Measurements from ENCODE around the gene TTLL3. TPM values are rescaled to one million over a fixed set of nuclear protein-coding genes. Genes with fewer than 3 reads are reported as not detected.

Gene TTLL3
- total and polyA plus RNA-seq, 2 of the 8 experiments (the other 6 are each of a cell fraction or from before 2014, with no cell fraction given) = 5.9 to 8.9 TPM

- peak overlapping the region; percentile 90; the same call in 1 of the 2 replicates for H4K8ac ChIP-seq (ENCODE audit: extremely low read depth, insufficient read depth, low read length)
- H3K56ac ChIP-seq (replicated peaks; ENCODE audit: insufficient read length, low read depth, low read length) = peak overlapping the region; percentile 83
- CTCF ChIA-PET (ENCODE audit: partially characterized antibody) = interaction anchor here (1.2 to 1.6 kb wide), 4 partner anchors 10 to 43 kb away, joined by 4 to 6 read pairs (median 4); partner anchors contain the start of gene OGG1
- no peaks in the 10 kb centered on the region for H3K27me3 ChIP-seq (replicated peaks in 1 of 4; ENCODE audit: control insufficient read depth in 3 of 4, extremely low read depth in 1 of 4, insufficient read depth in 3 of 4, low read length in 3 of 4)
- H2BK15ac ChIP-seq (ENCODE audit: low read length) = no peak overlapping the region; the same call in 1 of the 2 replicates
- peak overlapping the region; percentile 12 for H4K91ac ChIP-seq (replicated peaks; ENCODE audit: insufficient read length, low read length)
- no peaks in the 10 kb centered on the region for H3K9me3 ChIP-seq (ENCODE audit: insufficient read depth in 2 of 2, low read depth in 1 of 2, low read length in 1 of 2)
- no peak for DNase-seq (ENCODE audit: low read depth in 1 of 2, low spot score in 2 of 2)
- no peak overlapping the region for H2BK5ac ChIP-seq (ENCODE audit: low read depth, low read length)
- WGBS, 2 experiments (ENCODE audit: extremely low coverage in 1 of 2, insufficient coverage in 1 of 2, insufficient read length in 1 of 2, insufficient replicate concordance in 2 of 2, low coverage in 1 of 2, low lambda C conversion rate in 2 of 2, missing lambda C conversion rate in 1 of 2) = 25% methylated on average over 12 of the region's 14 CpGs; no CpG with 5 or more reads in 1 of the 2 experiments
- H3K23me2 ChIP-seq (ENCODE audit: low read depth, low read length) = peaks cover 8% of the 10 kb centered on the region
- POLR2A ChIA-PET (ENCODE audit: partially characterized antibody) = interaction anchor here (0.8 to 5.5 kb wide), 19 partner anchors 8 to 429 kb away, joined by 3 to 71 read pairs (median 6); partner anchors contain the start of genes BRPF1, CAMK1, CRELD1 and EMC3
- peak overlapping the region; percentile 83 to 96 for H3K4me2 ChIP-seq (ENCODE audit: insufficient read depth in 1 of 2, low read depth in 2 of 2, low read length in 2 of 2)
- no peak for FAIRE-seq
- peak overlapping the region; percentile 89 to 98 (median 95) for H3K4me3 ChIP-seq (ENCODE audit: extremely low read depth in 1 of 4, insufficient read depth in 2 of 4, low read depth in 3 of 4, low read length in 4 of 4)
- no peak overlapping the region for H2BK20ac ChIP-seq (ENCODE audit: low read length)
- 0 out of 2 replicates have a peak overlapping the region, but pooled peaks have one; percentile 34 for H2AK5ac ChIP-seq (ENCODE audit: low read depth, low read length)
- H2AFZ ChIP-seq (ENCODE audit: low read length) = no peak overlapping the region
- H4K5ac ChIP-seq (ENCODE audit: insufficient read length, low read depth, low read length) = peak overlapping the region; percentile 11
- H3K4ac ChIP-seq (replicated peaks; ENCODE audit: insufficient read length, low read depth, low read length) = no peak overlapping the region
- peaks cover 0 to 36% of the 10 kb centered on the region in 2 experiments; a peak in 2 of 4 replicates for H3K79me2 ChIP-seq (ENCODE audit: control insufficient read depth in 1 of 2, insufficient read depth in 2 of 2, low read length in 2 of 2)
- H4K20me1 ChIP-seq (replicated peaks in 1 of 2; ENCODE audit: control insufficient read depth in 1 of 2, insufficient read depth in 2 of 2, low read length in 2 of 2) = peaks cover 0 to 1% of the 10 kb centered on the region in 2 experiments
- no peak overlapping the region for H3K23ac ChIP-seq (ENCODE audit: insufficient read length)
- H3K79me1 ChIP-seq (ENCODE audit: low read depth, low read length) = peaks cover 9% of the 10 kb centered on the region
- H3K36me3 ChIP-seq (ENCODE audit: control insufficient read depth in 2 of 4, insufficient read depth in 4 of 4, low read length in 3 of 4) = peaks cover 2 to 26% (median 13%) of the 10 kb centered on the region in 4 experiments; a peak in 6 of 8 replicates
- H3K14ac ChIP-seq (ENCODE audit: insufficient read length) = no peak overlapping the region
- peaks cover 0 to 8% (median 0%) of the 10 kb centered on the region in 4 experiments; a peak in 2 of 7 replicates for H3K4me1 ChIP-seq (replicated peaks in 1 of 4; ENCODE audit: control insufficient read depth in 3 of 4, insufficient read depth in 4 of 4, low read length in 3 of 4)
- H2BK12ac ChIP-seq (ENCODE audit: low read depth, low read length) = no peak overlapping the region
- no peak overlapping the region; the same call in 1 of the 2 replicates for H3K18ac ChIP-seq (ENCODE audit: extremely low read depth, low read length)
- TF ChIP-seq RAD21 (IDR thresholded peaks at IDR 0.05 in 1 of 2, conservative IDR thresholded peaks at IDR 0.05 in 1 of 2; ENCODE audit: low read depth in 2 of 2, low read length in 2 of 2) (no peak), RNF2 (IDR thresholded peaks at IDR 0.05; ENCODE audit: borderline replicate concordance, low read depth, low read length, missing control alignments, poor library complexity, severe bottlenecking) (no peak), TBP (IDR thresholded peaks at IDR 0.05; ENCODE audit: low read depth, low read length) (no peak), HDAC2 (IDR thresholded peaks at IDR 0.05; ENCODE audit: borderline replicate concordance in 1 of 2, low read depth in 2 of 2, low read length in 2 of 2) (peak in 1 of 2 experiments; percentile 87; a peak in 1 of 4 replicates), POLR2A (IDR thresholded peaks at IDR 0.05; ENCODE audit: control extremely low read depth in 1 of 2, low read depth in 2 of 2, low read length in 2 of 2) (peak in 1 of 2 experiments; percentile 37; a peak in 1 of 3 replicates), KDM1A (IDR thresholded peaks at IDR 0.05; ENCODE audit: borderline replicate concordance, low read length) (peak; percentile 98), ASH2L (IDR thresholded peaks at IDR 0.05; ENCODE audit: low read length) (peak; percentile 6)
- no peak overlapping the region for H2BK120ac ChIP-seq (replicated peaks; ENCODE audit: low read depth, low read length)
- peak overlapping the region in 3 of 4 experiments; percentile 73 to 98 (median 94); a peak in 6 of 7 replicates for H3K9ac ChIP-seq (replicated peaks in 1 of 4; ENCODE audit: extremely low read depth in 1 of 4, low read depth in 3 of 4, low read length in 3 of 4)
- peak overlapping the region; percentile 98; the same call in 1 of the 2 replicates for H3K27ac ChIP-seq (ENCODE audit: low read depth, low read length)
These were observed 18.2 kb upstream of the TTLL3 start for GRCh38 chr3:9791790-9792404.

Measured in H1 (cell line).